HEK293 (cell line): ENCODE results near the gene LRRC26.

Experiments used
- CTCF ChIA-PET: fragments of 350-600 bp; formaldehyde crosslinking; extraction: SDS; loops from one replicate; lab custom pipeline; 2021; ENCODE audit warnings: antibody characterized with exemption; lab: Yijun Ruan, JAX
- POLR2A ChIA-PET: fragments of 300-600 bp; formaldehyde crosslinking; extraction: SDS; loops from one replicate; lab custom pipeline; 2020; ENCODE audit warnings: antibody characterized with exemption, inconsistent platforms; lab: Yijun Ruan, JAX
- H3K27ac ChIP-seq: fragments of 200-500 bp; sonication (Bioruptor generic); 2 replicates; pipeline ENCODE4 v1.5.1; 2014; ENCODE audit warnings: low read depth, low read length, control low read depth, inconsistent platforms; ENCODE audit errors: extremely low read depth
- H3K36me3 ChIP-seq, 2 experiments: fragments of 200-500 bp in 1 of 2; sonication (Bioruptor generic) in 1 of 2; 1 replicate in 1 of 2; 2 replicates in 1 of 2; pipeline ENCODE4 v1.5.1; 2014 to 2017; ENCODE audit warnings: inconsistent platforms in 2 of 2, low read length in 2 of 2; ENCODE audit not compliant: control insufficient read depth in 2 of 2, insufficient read depth in 1 of 2
- H3K4me1 ChIP-seq: fragments of 200-500 bp; sonication (Bioruptor generic); 2 replicates; pipeline ENCODE4 v1.5.1; 2014; ENCODE audit warnings: mild to moderate bottlenecking, low read length, inconsistent platforms; ENCODE audit not compliant: control insufficient read depth, insufficient read depth
- H3K4me3 ChIP-seq: 2 replicates; pipeline ENCODE4 v1.5.1; 2011; ENCODE audit warnings: low read depth, mild to moderate bottlenecking, control low read depth, low read length, moderate library complexity
- H3K9me3 ChIP-seq: fragments of 200-500 bp; sonication (Bioruptor generic); 2 replicates; pipeline ENCODE4 v1.5.1; 2014; ENCODE audit warnings: low read depth, low read length, inconsistent platforms; ENCODE audit not compliant: control insufficient read depth, insufficient read depth
- BCL11A ChIP-seq: fragments of 450-650 bp; formaldehyde crosslinking; IDR thresholded peaks from 2 replicates; pipeline ENCODE4 v1.5.1; 2016; ENCODE audit warnings: low read depth, missing biosample characterization, missing genetic modification characterization
- BCL6B ChIP-seq: fragments of 450-650 bp; formaldehyde crosslinking; IDR thresholded peaks from 2 replicates; pipeline ENCODE4 v1.5.1; 2017; ENCODE audit warnings: missing biosample characterization, missing genetic modification characterization
- GFI1B ChIP-seq: fragments of 450-650 bp; formaldehyde crosslinking; IDR thresholded peaks from 2 replicates; pipeline ENCODE4 v1.5.1; 2016; ENCODE audit warnings: missing biosample characterization, missing genetic modification characterization
- GLIS2 ChIP-seq: fragments of 450-650 bp; formaldehyde crosslinking; IDR thresholded peaks from 2 replicates; pipeline ENCODE4 v1.5.1; 2016; ENCODE audit warnings: missing biosample characterization, missing genetic modification characterization
- KLF1 ChIP-seq: fragments of 450-650 bp; formaldehyde crosslinking; IDR thresholded peaks from 2 replicates; pipeline ENCODE4 v1.5.1; 2016; ENCODE audit warnings: missing biosample characterization, missing genetic modification characterization
- KLF7 ChIP-seq: fragments of 450-650 bp; formaldehyde crosslinking; IDR thresholded peaks from 2 replicates; pipeline ENCODE4 v1.5.1; 2016; ENCODE audit warnings: missing biosample characterization, missing genetic modification characterization, borderline replicate concordance
- KLF8 ChIP-seq: fragments of 450-650 bp; formaldehyde crosslinking; IDR thresholded peaks from 2 replicates; pipeline ENCODE4 v1.5.1; 2016; ENCODE audit warnings: missing biosample characterization, missing genetic modification characterization
- SP7 ChIP-seq: fragments of 450-650 bp; formaldehyde crosslinking; IDR thresholded peaks from 2 replicates; pipeline ENCODE4 v1.5.1; 2016; ENCODE audit warnings: missing biosample characterization, missing genetic modification characterization
- ZEB2 ChIP-seq: fragments of 450-650 bp; formaldehyde crosslinking; IDR thresholded peaks from 2 replicates; pipeline ENCODE4 v1.5.1; 2016; ENCODE audit warnings: missing biosample characterization, missing genetic modification characterization
- ZFP69B ChIP-seq: fragments of 450-650 bp; formaldehyde crosslinking; IDR thresholded peaks from 2 replicates; pipeline ENCODE4 v1.5.1; 2016; ENCODE audit warnings: missing biosample characterization, missing genetic modification characterization
- ZNF19 ChIP-seq: fragments of 450-650 bp; formaldehyde crosslinking; IDR thresholded peaks from 2 replicates; pipeline ENCODE4; 2016; ENCODE audit warnings: missing biosample characterization, missing genetic modification characterization, low read depth
- ZNF202 ChIP-seq: fragments of 450-650 bp; formaldehyde crosslinking; IDR thresholded peaks from 2 replicates; pipeline ENCODE4 v1.5.1; 2016; ENCODE audit warnings: missing biosample characterization, missing genetic modification characterization, borderline replicate concordance
- ZNF223 ChIP-seq: fragments of 450-650 bp; formaldehyde crosslinking; IDR thresholded peaks from 2 replicates; pipeline ENCODE4 v1.5.1; 2016; ENCODE audit warnings: missing biosample characterization, missing genetic modification characterization
- ZNF555 ChIP-seq: fragments of 450-650 bp; formaldehyde crosslinking; conservative IDR thresholded peaks from 2 replicates; pipeline ENCODE4 v1.5.1; 2017; ENCODE audit warnings: missing biosample characterization, mild to moderate bottlenecking, missing genetic modification characterization, inconsistent platforms
- ZNF692 ChIP-seq: fragments of 450-650 bp; formaldehyde crosslinking; IDR thresholded peaks from 2 replicates; pipeline ENCODE4 v1.5.1; 2016; ENCODE audit warnings: missing biosample characterization, missing genetic modification characterization
- ZNF704 ChIP-seq: fragments of 450-650 bp; formaldehyde crosslinking; IDR thresholded peaks from 2 replicates; pipeline ENCODE4 v1.5.1; 2016; ENCODE audit warnings: missing biosample characterization, missing genetic modification characterization

The LRRC26 gene

GRCh38 chr9:137162505-137163364 lies 7.1 kb downstream of the LRRC26 start:
- POLR2A ChIA-PET, result interaction anchor here (1.0 to 2.5 kb wide), 3 partner anchors 10 to 38 kb away, joined by 3 to 7 read pairs (median 3); partner anchors contain the start of genes TMEM210 and TPRN
- H3K9me3 ChIP-seq, result no peaks in the 10 kb centered on the region
- H3K4me3 ChIP-seq, result no peak overlapping the region
- H3K4me1 ChIP-seq, result no peaks in the 10 kb centered on the region
- no peaks in the 10 kb centered on the region for H3K36me3 ChIP-seq
- CTCF ChIA-PET, result interaction anchor here (0.6 kb wide), 1 partner anchor 41 kb away, joined by 4 read pairs; no protein-coding TSS in a partner anchor
- TF ChIP-seq ZEB2, result no peak
- no peak for TF ChIP-seq GFI1B (tag by site-specific recombination)
- no peak for TF ChIP-seq BCL6B (tag by site-specific recombination)
- no peak for TF ChIP-seq SP7
- TF ChIP-seq ZNF704, result no peak
- TF ChIP-seq ZNF19 (tag by site-specific recombination), result no peak
- TF ChIP-seq ZNF555 (tag by site-specific recombination), result no peak
- TF ChIP-seq KLF7 (tag by site-specific recombination), result no peak
- no peak for TF ChIP-seq ZNF202 (tag by site-specific recombination)
- no peak overlapping the region for H3K27ac ChIP-seq

DNA sequence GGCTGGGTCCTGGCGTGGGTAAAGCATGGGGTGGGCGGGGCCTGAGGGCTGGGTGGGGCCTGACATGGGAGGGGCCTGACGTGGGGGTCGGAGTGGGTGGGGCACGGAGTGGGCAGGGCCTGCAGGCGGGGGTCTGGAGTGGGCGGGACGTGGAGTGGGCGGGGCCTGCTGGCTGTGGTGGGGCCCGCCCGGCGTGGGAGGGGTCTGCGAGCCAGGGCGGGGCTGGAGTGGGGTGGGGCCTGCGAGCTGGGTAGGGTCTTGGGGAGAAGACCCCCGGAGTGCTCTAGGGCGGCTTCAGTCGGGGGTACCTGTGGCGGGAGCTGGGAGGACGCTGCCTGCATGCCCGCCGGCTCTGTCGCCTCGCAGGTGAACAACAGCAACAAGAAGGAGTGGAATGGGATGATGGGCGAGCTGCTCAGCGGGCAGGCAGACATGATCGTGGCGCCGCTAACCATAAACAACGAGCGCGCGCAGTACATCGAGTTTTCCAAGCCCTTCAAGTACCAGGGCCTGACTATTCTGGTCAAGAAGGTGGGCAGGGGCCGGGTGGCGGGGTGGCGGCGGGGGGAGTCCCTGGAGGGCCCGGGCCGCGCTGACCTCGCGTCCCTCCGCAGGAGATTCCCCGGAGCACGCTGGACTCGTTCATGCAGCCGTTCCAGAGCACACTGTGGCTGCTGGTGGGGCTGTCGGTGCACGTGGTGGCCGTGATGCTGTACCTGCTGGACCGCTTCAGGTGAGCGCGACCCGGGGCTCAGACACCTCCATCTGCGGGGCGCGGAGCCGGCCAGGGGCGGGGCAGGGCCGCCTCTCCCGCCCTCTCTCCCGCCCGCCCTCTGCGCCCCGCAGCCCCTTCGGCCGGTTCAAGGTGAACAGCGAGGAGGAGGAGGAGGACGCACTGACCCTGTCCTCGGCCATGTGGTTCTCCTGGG lies 8.0 kb downstream of the LRRC26 start:
- H3K27ac ChIP-seq, result no peak overlapping the region
- no peak overlapping the region; the same call in 1 of the 2 replicates for H3K4me3 ChIP-seq
- CTCF ChIA-PET, result interaction anchor here (2.1 kb wide), 1 partner anchor 75 kb away, joined by 5 read pairs; no protein-coding TSS in a partner anchor
- no peaks in the 10 kb centered on the region for H3K9me3 ChIP-seq
- no peaks in the 10 kb centered on the region for H3K4me1 ChIP-seq
- TF ChIP-seq ZNF692 (tag by site-specific recombination) (0 out of 2 replicates have a peak, but pooled peaks have one; percentile 25), ZNF223 (tag by site-specific recombination) (no peak), ZFP69B (0 out of 2 replicates have a peak, but pooled peaks have one; percentile 21), KLF8 (tag by site-specific recombination) (peak; percentile 65; the same call in 1 of the 2 replicates), BCL11A (no peak), GLIS2 (tag by site-specific recombination) (no peak), KLF1 (peak; percentile 68)
- H3K36me3 ChIP-seq, result no peaks in the 10 kb centered on the region
- POLR2A ChIA-PET, result interaction anchor here (0.7 to 2.5 kb wide), 4 partner anchors 10 to 39 kb away, joined by 3 to 7 read pairs (median 3); partner anchors contain the start of genes TMEM210 and TPRN
